CD4-positive, alpha-beta T cell treated with Interferon gamma for 1 hour (primary cell): ENCODE data around the gene TMCO2.
A peak's percentile ranks its signal among the peaks of the same experiment; 100 is the strongest.
"Not testable (repeated sequence)": the region's sequence is repeated elsewhere in the genome, so short reads cannot be mapped to it uniquely, and the experiment has no call there.

Experiments used
- DNase-seq: peaks from one replicate; pipeline ENCODE4 v3.0.0-alpha.2; 2020

Gene TMCO2

GRCh38 chr1:40247655-40248054 lies at the start of gene TMCO2:
Gene TMCO2, plus strand, starts transcription at chr1:40247937. Its CDS starts 57 bp downstream, at chr1:40247994.
- no peak for DNase-seq

GRCh38 chr1:40199126-40199525 lies 48.6 kb upstream of the TMCO2 start:
- DNase-seq = no peak

GRCh38 chr1:40204856-40205255 lies 42.9 kb upstream of the TMCO2 start:
- no peak for DNase-seq

- no peak for DNase-seq
These were observed 37.1 kb upstream of the TMCO2 start for GRCh38 chr1:40210511-40211204.

GRCh38 chr1:40218333-40218732 lies 29.4 kb upstream of the TMCO2 start:
- DNase-seq = no peak

- not testable (repeated sequence) for DNase-seq
These were observed 26.2 kb upstream of the TMCO2 start for GRCh38 chr1:40221471-40221905.

- DNase-seq = no peak
These were observed 25.6 kb upstream of the TMCO2 start for GRCh38 chr1:40221977-40222772.

GRCh38 chr1:40224040-40224439 lies 23.7 kb upstream of the TMCO2 start:
- no peak for DNase-seq

- no peak for DNase-seq
These were observed 21.5 kb upstream of the TMCO2 start for GRCh38 chr1:40226192-40226591.

- peak; percentile 14 for DNase-seq
These were observed 15.3 kb upstream of the TMCO2 start for GRCh38 chr1:40232444-40232843.

GRCh38 chr1:40239626-40240025 lies 8.1 kb upstream of the TMCO2 start:
- DNase-seq = no peak

- no peak for DNase-seq
These were observed 7.3 kb upstream of the TMCO2 start for GRCh38 chr1:40240390-40240789.

- DNase-seq = no peak
These were observed 6.4 kb upstream of the TMCO2 start for GRCh38 chr1:40241362-40241761.

- no peak for DNase-seq
These were observed 4.4 kb upstream of the TMCO2 start for GRCh38 chr1:40243351-40243750.

GRCh38 chr1:40244138-40244744 lies 3.5 kb upstream of the TMCO2 start:
- DNase-seq = no peak

- DNase-seq = no peak
These were observed 2.1 kb upstream of the TMCO2 start for GRCh38 chr1:40245686-40246085.

GRCh38 chr1:40248412-40248811 lies 675 bp downstream of the TMCO2 start:
- no peak for DNase-seq

- no peak for DNase-seq
These were observed 3.7 kb downstream of the TMCO2 start for GRCh38 chr1:40251456-40251855.

- no peak for DNase-seq
These were observed 4.9 kb downstream of the TMCO2 start for GRCh38 chr1:40252601-40253000.

- DNase-seq = no peak
These were observed 7.5 kb downstream of the TMCO2 start for GRCh38 chr1:40255231-40255630.

- no peak for DNase-seq
These were observed 8.8 kb downstream of the TMCO2 start for GRCh38 chr1:40256401-40257084.

GRCh38 chr1:40257313-40257687 lies 9.6 kb downstream of the TMCO2 start:
- DNase-seq = no peak

GRCh38 chr1:40257688-40258444 lies 10.1 kb downstream of the TMCO2 start, which contains the start of gene ZMPSTE24:
Gene ZMPSTE24, plus strand, starts transcription at chr1:40258236. Its CDS starts 36 bp downstream, at chr1:40258272.
- DNase-seq = peak; percentile 97
